Glutamatergic neuron (in vitro differentiated cells): ENCODE results near the gene COL19A1. TPM values are rescaled to one million over a fixed set of nuclear protein-coding genes. Genes with fewer than 3 reads are reported as not detected.

Experiments
- DNase-seq: peaks from one replicate; pipeline ENCODE4 v3.0.0; 2022
- H3K27ac Mint-ChIP-seq: one replicate; pipeline ENCODE4 v1.8.0; 2020; ENCODE audit warnings: mild to moderate bottlenecking, mixed read lengths, inconsistent platforms; ENCODE audit not compliant: unreplicated experiment
- H3K27me3 Mint-ChIP-seq: one replicate; pipeline ENCODE4 v1.8.0; 2020; ENCODE audit warnings: mild to moderate bottlenecking, moderate library complexity, mixed read lengths, inconsistent platforms; ENCODE audit not compliant: unreplicated experiment
- H3K36me3 Mint-ChIP-seq: one replicate; pipeline ENCODE4 v1.8.0; 2020; ENCODE audit warnings: mild to moderate bottlenecking, mixed read lengths, inconsistent platforms; ENCODE audit not compliant: unreplicated experiment
- H3K4me1 Mint-ChIP-seq: one replicate; pipeline ENCODE4 v1.8.0; 2020; ENCODE audit warnings: mild to moderate bottlenecking, low read depth, mixed read lengths, inconsistent platforms; ENCODE audit not compliant: unreplicated experiment
- H3K4me3 Mint-ChIP-seq: one replicate; pipeline ENCODE4 v1.8.0; 2020; ENCODE audit warnings: mild to moderate bottlenecking, mixed read lengths, inconsistent platforms; ENCODE audit not compliant: unreplicated experiment
- H3K9me3 Mint-ChIP-seq: one replicate; pipeline ENCODE4 v1.8.0; 2020; ENCODE audit warnings: mild to moderate bottlenecking, moderate library complexity, mixed read lengths, inconsistent platforms; ENCODE audit not compliant: unreplicated experiment
- CTCF ChIP-seq: fragments of 200-600 bp; sonication (generic); IDR thresholded peaks from one replicate; pipeline ENCODE4 v1.5.0; 2021; ENCODE audit not compliant: partially characterized antibody, unreplicated experiment
- total RNA-seq: library from RNA; stranded (reverse); fragmentation: NEBNext Ultra II Directional; extraction: Animal tissue kit (Norgen Biotek cat#: 25700); gene quantifications from one replicate; pipeline ENCODE4 v1.2.1, GENCODE V29; 2021; ENCODE audit not compliant: unreplicated experiment

COL19A1 gene
- total RNA-seq, 1 donor from 2014 or later = 0.78 TPM

GRCh38 chr6:70257768-70258273, 391.5 kb downstream of the COL19A1 start:
- Mint-ChIP-seq H3K27me3 (no peaks in the 10 kb centered on the region), H3K4me3 (no peak overlapping the region), H3K36me3 (no peaks in the 10 kb centered on the region), H3K4me1 (no peaks in the 10 kb centered on the region), H3K27ac (no peak overlapping the region), H3K9me3 (no peaks in the 10 kb centered on the region)
- TF ChIP-seq CTCF = no peak
- DNase-seq = no peak

GRCh38 chr6:70258483-70258882, 392.1 kb downstream of the COL19A1 start:
- no peak for DNase-seq
- no peak overlapping the region for H3K27ac Mint-ChIP-seq
- no peaks in the 10 kb centered on the region for H3K4me1 Mint-ChIP-seq
- no peaks in the 10 kb centered on the region for H3K36me3 Mint-ChIP-seq
- TF ChIP-seq CTCF = no peak
- H3K27me3 Mint-ChIP-seq = no peaks in the 10 kb centered on the region
- H3K9me3 Mint-ChIP-seq = no peaks in the 10 kb centered on the region
- H3K4me3 Mint-ChIP-seq = no peak overlapping the region

Other genes with a start within 250 kb of the COL19A1 start
- gene LMBRD1, start 69.5 kb upstream of the COL19A1 start, total RNA-seq = 35.5 TPM